Activated naive CD8-positive, alpha-beta T cell treated with anti-CD3 and anti-CD28 coated beads, Interleukin-2, amount 10 ng/mL, durations not matched to agents 7 days and 5 days (primary cell): ENCODE results near the gene PRR5. TPM values are rescaled to one million over a fixed set of nuclear protein-coding genes. Genes with fewer than 3 reads are reported as not detected.

ENCODE experiments used
- ATAC-seq: fragments of 150-1000 bp; cut with Tn5 transposase; one replicate; pipeline ENCODE4 v1.10.0; 2021; ENCODE audit warnings: low read depth, moderate library complexity
- POLR2A ChIA-PET: fragments of 350-600 bp; sonication (Branson Sonifier 250); formaldehyde crosslinking; loops from one replicate; lab custom pipeline; 2021; ENCODE audit warnings: antibody characterized with exemption; lab: Charles Lee
- DNase-seq: peaks from one replicate; pipeline ENCODE4 v3.0.0; 2021
- H3K27ac Mint-ChIP-seq: one replicate; pipeline ENCODE4 v1.8.0; 2022; ENCODE audit warnings: mild to moderate bottlenecking, mixed read lengths
- H3K27me3 Mint-ChIP-seq: one replicate; pipeline ENCODE4 v1.8.0; 2022; ENCODE audit warnings: mild to moderate bottlenecking, moderate library complexity, mixed read lengths
- H3K36me3 Mint-ChIP-seq: one replicate; pipeline ENCODE4 v1.8.0; 2021; ENCODE audit warnings: mild to moderate bottlenecking, mixed read lengths
- H3K4me1 Mint-ChIP-seq: one replicate; pipeline ENCODE4 v1.8.0; 2021; ENCODE audit warnings: mixed read lengths
- H3K4me3 Mint-ChIP-seq: one replicate; pipeline ENCODE4 v1.8.0; 2022; ENCODE audit warnings: mild to moderate bottlenecking, moderate library complexity, mixed read lengths
- H3K9me3 Mint-ChIP-seq: one replicate; pipeline ENCODE4 v1.8.0; 2021; ENCODE audit warnings: mixed read lengths
- total RNA-seq, 2 experiments: library from RNA; stranded (reverse); gene quantifications; one replicate each; pipeline ENCODE4 v1.2.3, GENCODE V29; 2021

PRR5 gene
- total RNA-seq, 2 experiments from 2014 or later: 51.5 to 52.3 TPM

DNA sequence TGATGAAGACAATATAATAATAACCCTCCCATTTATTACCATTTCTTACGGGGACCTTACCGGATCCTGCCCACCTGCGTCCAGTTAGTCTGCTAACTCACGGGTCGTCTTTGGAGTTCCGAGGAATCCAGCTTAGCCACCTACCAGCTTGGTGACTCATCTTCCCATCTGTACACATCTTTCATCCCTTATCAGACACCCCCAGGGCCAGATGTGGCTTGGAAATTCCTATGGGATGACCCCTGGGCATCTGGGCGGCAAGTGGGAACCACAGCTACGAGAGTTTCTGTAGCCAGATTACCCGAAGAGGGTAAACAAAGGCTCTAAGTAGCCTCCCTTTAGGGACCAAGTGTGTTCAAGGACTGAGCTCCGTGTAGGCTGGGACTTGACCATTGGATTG lies 12.8 kb upstream of the PRR5 start:
- Mint-ChIP-seq H3K27ac (no peak overlapping the region), H3K36me3 (peaks cover 6% of the 10 kb centered on the region), H3K4me1 (peaks cover 20% of the 10 kb centered on the region), H3K9me3 (no peaks in the 10 kb centered on the region), H3K4me3 (no peak overlapping the region), H3K27me3 (no peaks in the 10 kb centered on the region)
- ATAC-seq (no peak), DNase-seq (no peak)
- POLR2A ChIA-PET: no interaction called here

DNA sequence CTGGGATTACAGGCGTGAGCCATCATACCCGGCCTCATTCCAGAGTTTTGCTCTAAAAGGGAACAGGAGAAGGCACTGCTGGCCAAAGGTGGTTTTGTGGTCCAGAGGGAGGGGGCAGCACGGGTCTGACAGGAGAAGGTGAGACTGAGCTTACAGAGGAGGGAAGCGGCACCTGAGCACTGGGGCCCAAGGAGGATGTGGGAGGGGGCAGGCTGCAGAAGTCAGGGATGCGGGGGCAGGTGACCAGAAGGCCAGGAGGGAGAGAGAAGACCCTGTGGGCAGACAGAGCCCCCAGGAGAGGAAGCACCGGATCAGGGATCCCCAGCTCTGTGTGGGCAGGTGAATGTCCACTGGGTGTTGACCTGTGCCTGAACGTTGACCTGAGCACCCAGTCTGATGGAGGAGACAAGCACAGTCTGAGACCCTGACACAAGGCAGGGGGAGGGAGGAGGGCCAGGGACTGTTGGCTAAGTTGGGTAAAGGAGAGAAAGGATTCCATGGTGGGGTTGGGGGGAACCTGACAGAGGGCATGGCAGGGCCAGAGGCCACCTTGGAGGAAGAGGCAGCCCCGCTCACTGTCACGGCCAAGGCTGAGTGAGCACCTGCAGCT lies 12.0 kb upstream of the PRR5 start:
- POLR2A ChIA-PET: no interaction called here
- DNase-seq (no peak), ATAC-seq (no peak)
- Mint-ChIP-seq H3K27me3 (no peaks in the 10 kb centered on the region), H3K36me3 (peaks cover 6% of the 10 kb centered on the region), H3K27ac (no peak overlapping the region), H3K9me3 (no peaks in the 10 kb centered on the region), H3K4me1 (peaks cover 12% of the 10 kb centered on the region), H3K4me3 (no peak overlapping the region)

- Mint-ChIP-seq H3K36me3 (peaks cover under 1% of the 10 kb centered on the region), H3K4me3 (no peak overlapping the region), H3K9me3 (no peaks in the 10 kb centered on the region), H3K27me3 (no peaks in the 10 kb centered on the region), H3K4me1 (peaks cover under 1% of the 10 kb centered on the region), H3K27ac (no peak overlapping the region)
- POLR2A ChIA-PET: no interaction called here
- ATAC-seq (no peak), DNase-seq (no peak)
Measured at GRCh38 chr22:44691796-44692661, 10.0 kb upstream of the PRR5 start.

GRCh38 chr22:44692662-44693007 lies 9.4 kb upstream of the PRR5 start:
- no peaks in the 10 kb centered on the region for H3K27me3 Mint-ChIP-seq
- no peak overlapping the region for H3K27ac Mint-ChIP-seq
- H3K4me1 Mint-ChIP-seq: no peaks in the 10 kb centered on the region
- no peak for DNase-seq
- no peaks in the 10 kb centered on the region for H3K36me3 Mint-ChIP-seq
- H3K4me3 Mint-ChIP-seq: no peak overlapping the region
- POLR2A ChIA-PET: no interaction called here
- ATAC-seq: no peak
- H3K9me3 Mint-ChIP-seq: no peaks in the 10 kb centered on the region

DNA sequence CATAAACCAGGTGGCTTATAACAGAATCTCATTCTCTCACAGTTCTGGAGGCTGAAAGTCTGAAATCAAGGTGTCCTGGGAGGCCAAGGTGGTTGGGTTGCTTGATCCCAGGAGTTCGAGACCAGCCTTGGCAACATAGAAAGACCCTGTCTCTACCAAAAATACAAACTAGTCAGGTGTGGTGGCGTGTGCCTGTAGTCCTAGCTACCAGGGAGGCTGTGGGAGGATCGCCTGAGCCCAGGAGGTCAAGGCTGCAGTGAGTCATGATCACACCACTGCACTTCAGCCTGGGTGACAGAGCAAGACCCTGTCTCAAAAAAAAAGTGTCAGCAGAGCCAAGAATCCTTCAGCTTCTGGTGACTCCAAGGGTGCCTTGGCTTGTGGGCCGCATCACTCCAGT lies 8.9 kb upstream of the PRR5 start:
- Mint-ChIP-seq H3K27me3 (no peaks in the 10 kb centered on the region), H3K4me3 (no peak overlapping the region), H3K9me3 (no peaks in the 10 kb centered on the region), H3K27ac (no peak overlapping the region), H3K36me3 (no peaks in the 10 kb centered on the region), H3K4me1 (peaks cover 1% of the 10 kb centered on the region)
- DNase-seq: no peak
- no peak for ATAC-seq
- POLR2A ChIA-PET: no interaction called here

DNA sequence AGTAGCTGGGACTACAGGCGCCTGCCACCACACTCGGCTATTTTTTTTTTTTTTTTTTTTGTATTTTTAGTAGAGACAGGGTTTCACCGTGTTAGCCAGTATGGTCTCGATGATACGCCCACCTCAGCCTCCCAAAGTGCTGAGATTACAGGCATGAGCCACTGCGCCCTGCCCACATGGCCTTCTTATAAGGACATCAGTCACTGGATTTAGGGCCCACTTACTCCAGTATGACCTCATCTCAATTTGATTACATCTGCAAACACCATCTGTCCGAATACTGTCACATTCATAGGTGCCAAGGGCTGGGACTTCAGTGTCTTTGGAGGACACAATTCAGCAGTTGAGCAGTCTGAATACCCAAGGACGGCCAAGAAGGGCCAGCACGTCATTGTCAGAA lies 8.2 kb upstream of the PRR5 start:
- Mint-ChIP-seq H3K27ac (no peak overlapping the region), H3K27me3 (no peaks in the 10 kb centered on the region), H3K4me1 (peaks cover 2% of the 10 kb centered on the region), H3K9me3 (no peaks in the 10 kb centered on the region), H3K4me3 (no peak overlapping the region), H3K36me3 (no peaks in the 10 kb centered on the region)
- no peak for ATAC-seq
- POLR2A ChIA-PET: no interaction called here
- DNase-seq: no peak

- Mint-ChIP-seq H3K27me3 (no peaks in the 10 kb centered on the region), H3K27ac (no peak overlapping the region), H3K4me1 (peaks cover 5% of the 10 kb centered on the region), H3K4me3 (no peak overlapping the region), H3K36me3 (no peaks in the 10 kb centered on the region), H3K9me3 (no peaks in the 10 kb centered on the region)
- POLR2A ChIA-PET: no interaction called here
- ATAC-seq (peak; percentile 28), DNase-seq (peak; percentile 90)
Measured at GRCh38 chr22:44697423-44698141, 4.4 kb upstream of the PRR5 start.

- Mint-ChIP-seq H3K27me3 (no peaks in the 10 kb centered on the region), H3K4me1 (peaks cover 8% of the 10 kb centered on the region), H3K4me3 (no peak overlapping the region), H3K36me3 (no peaks in the 10 kb centered on the region), H3K27ac (no peak overlapping the region), H3K9me3 (no peaks in the 10 kb centered on the region)
- no peak for DNase-seq
- POLR2A ChIA-PET: interaction anchor here (0.6 kb wide), 1 partner anchor 33 kb away, joined by 6 read pairs; no protein-coding TSS in a partner anchor
- ATAC-seq: no peak
Measured at GRCh38 chr22:44698531-44699421, 3.2 kb upstream of the PRR5 start.

- ATAC-seq: no peak
- POLR2A ChIA-PET: interaction anchor here (1.1 kb wide), 1 partner anchor 9 kb away, joined by 3 read pairs; no protein-coding TSS in a partner anchor
- no peak for DNase-seq
- Mint-ChIP-seq H3K4me3 (no peak overlapping the region), H3K27me3 (no peaks in the 10 kb centered on the region), H3K9me3 (no peaks in the 10 kb centered on the region), H3K36me3 (peaks cover 3% of the 10 kb centered on the region), H3K27ac (no peak overlapping the region), H3K4me1 (peaks cover 8% of the 10 kb centered on the region)
Measured at GRCh38 chr22:44700456-44700855, 1.5 kb upstream of the PRR5 start.

GRCh38 chr22:44701187-44701790 lies 715 bp upstream of the PRR5 start:
- H3K9me3 Mint-ChIP-seq: no peaks in the 10 kb centered on the region
- H3K36me3 Mint-ChIP-seq: peaks cover 3% of the 10 kb centered on the region
- peak overlapping the region; percentile 64 for H3K4me3 Mint-ChIP-seq
- ATAC-seq (no peak), DNase-seq (no peak)
- peaks cover 8% of the 10 kb centered on the region for H3K4me1 Mint-ChIP-seq
- H3K27ac Mint-ChIP-seq: peak overlapping the region; percentile 67
- H3K27me3 Mint-ChIP-seq: no peaks in the 10 kb centered on the region
- POLR2A ChIA-PET: interaction anchor here (1.1 kb wide), 1 partner anchor 8 kb away, joined by 3 read pairs; no protein-coding TSS in a partner anchor

DNA sequence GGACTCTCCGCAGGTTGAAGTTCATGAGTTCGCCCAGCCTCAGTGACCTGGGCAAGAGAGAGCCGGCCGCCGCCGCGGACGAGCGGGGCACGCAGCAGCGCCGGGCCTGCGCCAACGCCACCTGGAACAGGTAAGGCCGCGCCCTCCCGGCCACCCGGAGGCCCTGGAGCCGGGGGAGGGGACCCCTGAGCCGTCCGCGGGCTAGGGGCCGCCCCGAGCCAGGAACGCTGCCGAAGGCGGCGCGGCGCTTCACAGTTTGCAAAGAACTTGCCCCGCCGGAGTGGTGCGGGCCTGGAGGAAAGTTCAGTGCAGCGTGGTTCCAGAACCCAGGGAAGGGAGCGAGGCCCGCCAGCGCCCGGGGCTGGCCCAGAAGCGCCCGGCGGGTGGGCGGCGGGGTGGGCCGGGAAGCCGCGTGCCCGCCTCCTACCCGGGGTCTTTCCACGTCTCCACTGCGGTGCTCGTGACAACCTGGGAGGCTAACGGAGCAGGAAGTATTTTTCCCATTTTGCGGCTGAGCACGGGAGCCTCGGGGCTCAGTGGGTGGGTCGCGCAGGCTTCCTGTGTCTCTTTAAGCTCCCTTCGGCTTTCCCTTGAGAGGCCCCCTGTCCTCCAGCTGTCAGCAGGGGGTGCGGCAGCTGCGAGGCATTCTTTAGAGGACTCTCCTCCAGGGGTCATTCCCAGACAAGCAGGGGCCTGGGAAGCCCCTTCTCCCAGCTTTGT lies 635 bp downstream of the PRR5 start:
- H3K27me3 Mint-ChIP-seq: no peaks in the 10 kb centered on the region
- no peak overlapping the region for H3K27ac Mint-ChIP-seq
- H3K4me1 Mint-ChIP-seq: peaks cover 8% of the 10 kb centered on the region
- H3K4me3 Mint-ChIP-seq: peak overlapping the region; percentile 74
- ATAC-seq: peak; percentile 9
- DNase-seq: no peak
- no peaks in the 10 kb centered on the region for H3K9me3 Mint-ChIP-seq
- POLR2A ChIA-PET: interaction anchor here (0.6 to 1.6 kb wide), 3 partner anchors 17 to 522 kb away, joined by 3 to 4 read pairs (median 3); partner anchors contain the start of gene PARVG
- peaks cover 3% of the 10 kb centered on the region for H3K36me3 Mint-ChIP-seq
